ENCODE measurements around the gene HTT-AS.

The HTT-AS gene

DNA sequence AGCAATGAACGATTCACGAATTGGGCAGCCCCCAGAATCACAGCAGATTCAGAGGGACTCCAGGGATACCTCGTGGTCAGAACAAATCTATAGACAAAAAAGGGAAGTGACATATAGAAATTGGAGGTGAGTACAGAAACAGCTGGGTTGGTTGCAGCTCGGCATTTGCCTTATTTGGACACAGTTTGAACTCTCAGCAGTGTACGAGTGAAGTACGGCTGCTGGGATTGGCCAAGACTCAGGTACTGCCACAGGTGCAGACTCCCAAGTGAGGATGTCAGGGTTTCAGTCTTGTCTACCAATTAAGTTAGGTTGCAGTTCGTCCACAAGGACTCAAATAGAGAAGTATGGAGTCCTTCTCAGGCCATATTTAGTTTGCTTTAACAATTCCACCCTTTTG, 28.2 kb downstream of the HTT-AS start:
- Histone ChIP-seq H3K27ac (replicated peaks; ENCODE audit: low read length) (no peak overlapping the region), H3K36me3 (replicated peaks in 1 of 2; ENCODE audit: control insufficient read depth in 2 of 2, insufficient read depth in 2 of 2, low read length in 2 of 2) (no peaks in the 10 kb centered on the region), H2BK15ac (ENCODE audit: low read length) (no peak overlapping the region), H3K18ac (ENCODE audit: low read length) (no peak overlapping the region), H2AFZ (ENCODE audit: low read length) (no peak overlapping the region), H3K9ac (ENCODE audit: low read depth, low read length, poor library complexity) (no peak overlapping the region), H2BK120ac (ENCODE audit: low read depth, low read length) (no peak overlapping the region), H2BK12ac (ENCODE audit: low read length) (no peak overlapping the region), H2AK5ac (ENCODE audit: low read depth, low read length) (no peak overlapping the region), H3K9me3 (replicated peaks in 1 of 2; ENCODE audit: control insufficient read depth in 2 of 2, insufficient read depth in 1 of 2, low read depth in 1 of 2, low read length in 2 of 2) (no peaks in the 10 kb centered on the region), H3K4me2 (ENCODE audit: insufficient read depth, low read length, poor library complexity, severe bottlenecking) (no peak overlapping the region), H3K4me1 (ENCODE audit: control insufficient read depth in 2 of 2, insufficient read depth in 1 of 2, low read depth in 1 of 2, low read length in 2 of 2) (no peaks in the 10 kb centered on the region), H3K27me3 (ENCODE audit: control insufficient read depth in 3 of 3, insufficient read depth in 3 of 3, low read depth in 1 of 3, low read length in 3 of 3) (peaks cover 0 to 14% (median 9%) of the 10 kb centered on the region in 3 experiments), H3K14ac (ENCODE audit: low read length) (no peak overlapping the region), H2BK5ac (ENCODE audit: low read length) (no peak overlapping the region), H4K8ac (ENCODE audit: low read depth, low read length) (no peak overlapping the region), H4K91ac (ENCODE audit: low read depth, low read length, poor library complexity) (no peak overlapping the region), H3K4me3 (ENCODE audit: low read length in 2 of 2) (no peak overlapping the region), H3K23ac (ENCODE audit: low read depth, low read length, poor library complexity) (no peak overlapping the region), H3K4ac (ENCODE audit: low read length) (no peak overlapping the region), H3K79me1 (ENCODE audit: low read depth, low read length) (no peaks in the 10 kb centered on the region)
- no peak for DNase-seq (ENCODE audit: low spot score)
- no CpG with 5 or more reads among the region's 7 CpGs for WGBS, 2 donors (ENCODE audit: extremely low coverage in 2 of 2, insufficient read length in 2 of 2, insufficient replicate concordance in 1 of 2)

DNA sequence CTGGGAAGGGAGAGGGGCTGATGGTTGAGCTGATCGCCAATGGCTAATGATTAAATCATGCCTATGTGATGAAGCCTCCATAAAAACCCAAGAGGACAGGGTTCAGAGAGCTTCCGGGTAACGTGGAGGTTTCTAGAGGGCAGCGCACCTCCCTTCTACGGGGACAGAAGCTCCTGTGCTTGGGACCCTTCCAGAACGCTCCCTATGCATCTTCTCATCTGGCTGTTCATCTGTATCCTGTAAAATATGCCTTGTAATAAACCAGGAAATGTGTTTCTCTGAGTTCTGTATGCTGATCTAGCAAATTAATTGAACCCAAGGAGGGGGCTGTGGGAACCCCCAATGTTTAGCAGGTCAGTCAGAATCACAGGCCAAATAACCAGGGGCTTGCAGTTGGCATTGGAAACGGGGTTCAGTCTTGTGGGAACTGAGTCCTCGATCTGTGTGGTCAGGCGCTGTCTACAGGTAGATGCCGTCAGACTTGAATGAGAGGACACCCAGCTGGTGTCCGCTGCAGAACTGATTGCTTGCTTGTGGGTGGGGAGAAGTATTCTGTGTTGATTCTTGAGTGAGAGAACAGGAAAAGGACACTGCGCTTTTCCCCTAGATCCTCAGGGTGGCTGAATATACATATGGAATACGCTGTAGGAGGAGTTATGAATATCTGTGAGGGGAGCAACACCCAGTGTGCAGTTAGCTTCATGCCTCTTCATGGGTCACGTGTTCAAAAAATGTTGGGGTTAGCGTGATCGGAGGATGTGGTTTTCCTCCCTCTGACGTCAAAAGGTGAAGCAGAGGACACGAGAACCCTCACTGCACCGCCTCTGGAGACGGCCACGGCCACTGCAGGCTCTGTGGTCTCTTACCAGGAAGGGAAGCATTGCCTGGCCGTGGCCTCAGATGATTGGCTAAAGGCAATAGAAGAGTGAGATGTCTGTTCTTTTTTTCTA, 29.2 kb downstream of the HTT-AS start:
- H3K27ac ChIP-seq (replicated peaks; ENCODE audit: low read length) = no peak overlapping the region
- H3K9me3 ChIP-seq (replicated peaks in 1 of 2; ENCODE audit: control insufficient read depth in 2 of 2, insufficient read depth in 1 of 2, low read depth in 1 of 2, low read length in 2 of 2) = no peaks in the 10 kb centered on the region
- no peak overlapping the region for H3K9ac ChIP-seq (ENCODE audit: low read depth, low read length, poor library complexity)
- WGBS, 2 donors (ENCODE audit: extremely low coverage in 2 of 2, insufficient read length in 2 of 2, insufficient replicate concordance in 1 of 2) = no CpG with 5 or more reads among the region's 22 CpGs
- no peak overlapping the region for H3K4ac ChIP-seq (ENCODE audit: low read length)
- no peak overlapping the region for H3K18ac ChIP-seq (ENCODE audit: low read length)
- no peak overlapping the region for H4K8ac ChIP-seq (ENCODE audit: low read depth, low read length)
- no peaks in the 10 kb centered on the region for H3K36me3 ChIP-seq (replicated peaks in 1 of 2; ENCODE audit: control insufficient read depth in 2 of 2, insufficient read depth in 2 of 2, low read length in 2 of 2)
- H2BK5ac ChIP-seq (ENCODE audit: low read length) = no peak overlapping the region
- H3K4me2 ChIP-seq (ENCODE audit: insufficient read depth, low read length, poor library complexity, severe bottlenecking) = no peak overlapping the region
- no peak overlapping the region for H2BK15ac ChIP-seq (ENCODE audit: low read length)
- no peak overlapping the region for H2AFZ ChIP-seq (ENCODE audit: low read length)
- DNase-seq (ENCODE audit: low spot score) = no peak
- no peaks in the 10 kb centered on the region for H3K79me1 ChIP-seq (ENCODE audit: low read depth, low read length)
- H3K23ac ChIP-seq (ENCODE audit: low read depth, low read length, poor library complexity) = no peak overlapping the region
- no peak overlapping the region for H2AK5ac ChIP-seq (ENCODE audit: low read depth, low read length)
- no peak overlapping the region for H2BK12ac ChIP-seq (ENCODE audit: low read length)
- H3K4me1 ChIP-seq (ENCODE audit: control insufficient read depth in 2 of 2, insufficient read depth in 1 of 2, low read depth in 1 of 2, low read length in 2 of 2) = no peaks in the 10 kb centered on the region
- H3K14ac ChIP-seq (ENCODE audit: low read length) = no peak overlapping the region
- peaks cover 0 to 14% (median 9%) of the 10 kb centered on the region in 3 experiments for H3K27me3 ChIP-seq (ENCODE audit: control insufficient read depth in 3 of 3, insufficient read depth in 3 of 3, low read depth in 1 of 3, low read length in 3 of 3)
- H2BK120ac ChIP-seq (ENCODE audit: low read depth, low read length) = no peak overlapping the region
- H3K4me3 ChIP-seq (ENCODE audit: low read length in 2 of 2) = no peak overlapping the region
- no peak overlapping the region for H4K91ac ChIP-seq (ENCODE audit: low read depth, low read length, poor library complexity)

DNA sequence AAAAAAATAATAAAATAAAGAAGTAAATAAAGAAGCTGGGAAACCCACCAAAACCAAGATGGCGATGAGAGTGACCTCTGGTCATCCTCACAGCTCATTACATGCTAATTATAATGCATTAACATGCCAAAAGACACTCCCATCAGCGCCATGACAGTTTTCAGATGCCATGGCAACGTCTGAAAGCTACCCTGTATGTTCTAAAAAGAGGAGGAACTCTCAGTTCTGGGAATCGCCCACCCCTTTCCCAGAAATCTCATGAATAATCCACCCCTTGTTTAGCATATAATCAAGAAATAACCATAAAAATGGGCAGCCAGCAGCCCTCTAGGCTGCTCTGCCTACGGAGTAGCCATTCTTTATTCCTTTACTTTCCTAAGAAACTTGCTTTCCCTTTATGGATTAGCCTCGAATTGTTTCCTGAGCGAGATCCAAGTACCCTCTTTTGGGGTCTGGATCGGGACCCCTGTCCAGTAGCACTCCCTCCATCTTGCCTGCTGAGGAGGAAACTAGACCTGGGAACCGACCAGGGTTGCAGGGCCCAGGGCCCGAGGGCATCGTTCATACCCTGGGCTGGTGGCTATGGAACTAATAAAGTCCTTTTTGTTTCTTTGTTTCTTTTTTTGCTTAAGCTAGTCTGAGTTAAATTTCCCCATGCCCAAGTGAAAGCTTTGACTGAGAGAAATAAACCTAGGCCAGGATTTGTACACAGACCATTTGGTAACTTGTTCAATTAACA, 30.9 kb downstream of the HTT-AS start:
- Histone ChIP-seq H3K9ac (ENCODE audit: low read depth, low read length, poor library complexity) (no peak overlapping the region), H3K4me2 (ENCODE audit: insufficient read depth, low read length, poor library complexity, severe bottlenecking) (no peak overlapping the region), H4K91ac (ENCODE audit: low read depth, low read length, poor library complexity) (no peak overlapping the region), H2BK12ac (ENCODE audit: low read length) (no peak overlapping the region), H3K4me3 (ENCODE audit: low read length in 2 of 2) (no peak overlapping the region), H2BK120ac (ENCODE audit: low read depth, low read length) (no peak overlapping the region), H3K4ac (ENCODE audit: low read length) (no peak overlapping the region), H2BK5ac (ENCODE audit: low read length) (no peak overlapping the region), H3K36me3 (replicated peaks in 1 of 2; ENCODE audit: control insufficient read depth in 2 of 2, insufficient read depth in 2 of 2, low read length in 2 of 2) (no peaks in the 10 kb centered on the region), H3K27me3 (ENCODE audit: control insufficient read depth in 3 of 3, insufficient read depth in 3 of 3, low read depth in 1 of 3, low read length in 3 of 3) (peaks cover 0 to 14% (median 11%) of the 10 kb centered on the region in 3 experiments), H3K4me1 (ENCODE audit: control insufficient read depth in 2 of 2, insufficient read depth in 1 of 2, low read depth in 1 of 2, low read length in 2 of 2) (no peaks in the 10 kb centered on the region), H3K79me1 (ENCODE audit: low read depth, low read length) (no peaks in the 10 kb centered on the region), H3K27ac (replicated peaks; ENCODE audit: low read length) (no peak overlapping the region), H3K18ac (ENCODE audit: low read length) (no peak overlapping the region), H3K23ac (ENCODE audit: low read depth, low read length, poor library complexity) (no peak overlapping the region), H2AFZ (ENCODE audit: low read length) (peak overlapping the region; percentile 60), H2AK5ac (ENCODE audit: low read depth, low read length) (no peak overlapping the region), H3K14ac (ENCODE audit: low read length) (no peak overlapping the region), H3K9me3 (replicated peaks in 1 of 2; ENCODE audit: control insufficient read depth in 2 of 2, insufficient read depth in 1 of 2, low read depth in 1 of 2, low read length in 2 of 2) (no peaks in the 10 kb centered on the region), H4K8ac (ENCODE audit: low read depth, low read length) (no peak overlapping the region), H2BK15ac (ENCODE audit: low read length) (no peak overlapping the region)
- WGBS, 2 donors (ENCODE audit: extremely low coverage in 2 of 2, insufficient read length in 2 of 2, insufficient replicate concordance in 1 of 2) = no CpG with 5 or more reads among the region's 11 CpGs
- DNase-seq (ENCODE audit: low spot score) = no peak

DNA sequence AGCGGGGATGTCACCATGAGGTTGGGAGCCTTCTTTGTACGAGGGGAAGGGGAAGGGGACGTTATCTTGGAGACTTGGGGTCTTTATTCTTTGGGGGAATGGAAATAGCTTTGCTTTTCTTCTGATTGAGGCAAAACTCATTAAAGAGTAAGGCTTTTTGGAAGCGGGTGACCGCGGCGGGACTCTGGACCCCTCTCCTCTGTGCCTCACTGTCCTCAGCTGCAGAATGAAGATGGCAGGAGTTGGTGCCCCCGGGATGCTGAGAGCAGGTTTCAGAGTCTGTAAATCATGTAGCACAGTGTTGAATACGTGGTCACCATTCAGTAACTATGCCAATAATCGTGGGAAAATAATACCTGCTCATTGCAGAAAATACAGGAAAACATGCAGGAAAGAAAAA, 32.1 kb downstream of the HTT-AS start:
- H4K8ac ChIP-seq (ENCODE audit: low read depth, low read length) = no peak overlapping the region
- no CpG with 5 or more reads among the region's 10 CpGs for WGBS, 2 donors (ENCODE audit: extremely low coverage in 2 of 2, insufficient read length in 2 of 2, insufficient replicate concordance in 1 of 2)
- H3K79me1 ChIP-seq (ENCODE audit: low read depth, low read length) = no peaks in the 10 kb centered on the region
- H3K18ac ChIP-seq (ENCODE audit: low read length) = no peak overlapping the region
- H3K27me3 ChIP-seq (ENCODE audit: control insufficient read depth in 3 of 3, insufficient read depth in 3 of 3, low read depth in 1 of 3, low read length in 3 of 3) = peaks cover 0 to 14% (median 11%) of the 10 kb centered on the region in 3 experiments
- no peaks in the 10 kb centered on the region for H3K4me1 ChIP-seq (ENCODE audit: control insufficient read depth in 2 of 2, insufficient read depth in 1 of 2, low read depth in 1 of 2, low read length in 2 of 2)
- H2AFZ ChIP-seq (ENCODE audit: low read length) = peak overlapping the region; percentile 71
- no peak overlapping the region for H3K4ac ChIP-seq (ENCODE audit: low read length)
- no peak overlapping the region for H3K27ac ChIP-seq (replicated peaks; ENCODE audit: low read length)
- H3K9me3 ChIP-seq (replicated peaks in 1 of 2; ENCODE audit: control insufficient read depth in 2 of 2, insufficient read depth in 1 of 2, low read depth in 1 of 2, low read length in 2 of 2) = no peaks in the 10 kb centered on the region
- no peak overlapping the region for H4K91ac ChIP-seq (ENCODE audit: low read depth, low read length, poor library complexity)
- no peak overlapping the region for H3K4me3 ChIP-seq (ENCODE audit: low read length in 2 of 2)
- H2AK5ac ChIP-seq (ENCODE audit: low read depth, low read length) = no peak overlapping the region
- H2BK5ac ChIP-seq (ENCODE audit: low read length) = peak overlapping the region; percentile 35
- no peaks in the 10 kb centered on the region for H3K36me3 ChIP-seq (replicated peaks in 1 of 2; ENCODE audit: control insufficient read depth in 2 of 2, insufficient read depth in 2 of 2, low read length in 2 of 2)
- H2BK120ac ChIP-seq (ENCODE audit: low read depth, low read length) = no peak overlapping the region
- H3K14ac ChIP-seq (ENCODE audit: low read length) = no peak overlapping the region
- H3K4me2 ChIP-seq (ENCODE audit: insufficient read depth, low read length, poor library complexity, severe bottlenecking) = no peak overlapping the region
- peak overlapping the region; percentile 60 for H3K23ac ChIP-seq (ENCODE audit: low read depth, low read length, poor library complexity)
- peak overlapping the region; percentile 44 for H3K9ac ChIP-seq (ENCODE audit: low read depth, low read length, poor library complexity)
- no peak for DNase-seq (ENCODE audit: low spot score)
- no peak overlapping the region for H2BK15ac ChIP-seq (ENCODE audit: low read length)
- H2BK12ac ChIP-seq (ENCODE audit: low read length) = no peak overlapping the region
